ENCODE data around the gene HERC4. TPM values are rescaled to one million over a fixed set of nuclear protein-coding genes. Genes with fewer than 3 reads are reported as not detected.

The HERC4 gene
- total and polyA plus RNA-seq, 7 donors, result 8.8 to 29.4 (median 18.0) TPM

- DNase-seq, result no peak
- H3K4me1 ChIP-seq, result peaks cover 63% of the 10 kb centered on the region
- peak overlapping the region; percentile 85 for H3K27ac ChIP-seq
- intact Hi-C loops (cut with DNase I), result no loop called here
- no peaks in the 10 kb centered on the region for H3K27me3 ChIP-seq (ENCODE audit: insufficient read depth in 3 of 3, low read length in 2 of 3)
- H3K9me3 ChIP-seq, result no peaks in the 10 kb centered on the region
- ATAC-seq, result no peak
- WGBS, 3 donors, result 53 to 66% (median 61%) methylated on average over 3 of the region's 3 CpGs
- peaks cover 2 to 57% of the 10 kb centered on the region in 2 donors for H3K36me3 ChIP-seq (ENCODE audit: insufficient read depth in 1 of 2, low read depth in 1 of 2)
- peak overlapping the region; percentile 26 for H3K4me3 ChIP-seq
- no peak for TF ChIP-seq CTCF (IDR thresholded peaks at IDR 0.05)
Observed at GRCh38 chr10:68118657-68119056, 43.6 kb upstream of the HERC4 start.

GRCh38 chr10:68112837-68113236 is 37.8 kb upstream of the HERC4 start:
- DNase-seq (no peak), ATAC-seq (no peak)
- 34 to 62% (median 46%) methylated on average over 1 of the region's 1 CpG for WGBS, 3 donors
- intact Hi-C loops (cut with DNase I), result loop anchor here in 1 of 2 donors (5.0 kb wide), 1 partner anchor 34 kb away; no protein-coding TSS in a partner anchor
- no peak for TF ChIP-seq CTCF (IDR thresholded peaks at IDR 0.05)
- H3K4me1 ChIP-seq, result peaks cover 18% of the 10 kb centered on the region
- peaks cover 2 to 36% of the 10 kb centered on the region in 2 donors for H3K36me3 ChIP-seq (ENCODE audit: insufficient read depth in 1 of 2, low read depth in 1 of 2)
- peak overlapping the region; percentile 85 for H3K27ac ChIP-seq
- no peaks in the 10 kb centered on the region for H3K27me3 ChIP-seq (ENCODE audit: insufficient read depth in 3 of 3, low read length in 2 of 3)
- no peaks in the 10 kb centered on the region for H3K9me3 ChIP-seq
- H3K4me3 ChIP-seq, result peak overlapping the region; percentile 75

- H3K4me3 ChIP-seq, result peak overlapping the region; percentile 75
- H3K27ac ChIP-seq, result peak overlapping the region; percentile 85
- ATAC-seq (peak in 2 of 4 donors; percentile 11 to 37), DNase-seq (no peak)
- no peaks in the 10 kb centered on the region for H3K27me3 ChIP-seq (ENCODE audit: insufficient read depth in 3 of 3, low read length in 2 of 3)
- H3K4me1 ChIP-seq, result peaks cover 12% of the 10 kb centered on the region
- WGBS, 3 donors, result 26 to 46% (median 39%) methylated on average over 2 of the region's 2 CpGs
- TF ChIP-seq CTCF (IDR thresholded peaks at IDR 0.05), result no peak
- intact Hi-C loops (cut with DNase I), result loop anchor here (2.0 to 5.0 kb wide), 2 partner anchors 36 to 41 kb away; no protein-coding TSS in a partner anchor
- peaks cover 2 to 33% of the 10 kb centered on the region in 2 donors for H3K36me3 ChIP-seq (ENCODE audit: insufficient read depth in 1 of 2, low read depth in 1 of 2)
- H3K9me3 ChIP-seq, result no peaks in the 10 kb centered on the region
Observed at GRCh38 chr10:68111584-68111983, 36.5 kb upstream of the HERC4 start.

GRCh38 chr10:68110027-68110426 is 34.9 kb upstream of the HERC4 start:
- Histone ChIP-seq H3K36me3 (ENCODE audit: insufficient read depth in 1 of 2, low read depth in 1 of 2) (peaks cover 0 to 29% of the 10 kb centered on the region in 2 donors), H3K4me3 (peak overlapping the region; percentile 75), H3K9me3 (no peaks in the 10 kb centered on the region), H3K27me3 (ENCODE audit: insufficient read depth in 3 of 3, low read length in 2 of 3) (no peaks in the 10 kb centered on the region), H3K27ac (peak overlapping the region; percentile 85), H3K4me1 (peaks cover 9% of the 10 kb centered on the region)
- WGBS, 3 donors, result 16 to 25% (median 19%) methylated on average over 2 of the region's 2 CpGs
- TF ChIP-seq CTCF (IDR thresholded peaks at IDR 0.05), result no peak
- DNase-seq, result no peak
- intact Hi-C loops (cut with DNase I), result loop anchor here (2.0 to 5.0 kb wide), 2 partner anchors 37 to 43 kb away; no protein-coding TSS in a partner anchor
- ATAC-seq, result peak; percentile 57 to 74 (median 70)

- H3K27ac ChIP-seq, result peak within 1 kb of the TSS; percentile 85
- WGBS, 3 donors, result 17 to 22% (median 18%) methylated on average over 3 of the region's 3 CpGs
- no peak for TF ChIP-seq CTCF (IDR thresholded peaks at IDR 0.05)
- peaks cover 0 to 23% of the 10 kb centered on the region in 2 donors for H3K36me3 ChIP-seq (ENCODE audit: insufficient read depth in 1 of 2, low read depth in 1 of 2)
- intact Hi-C loops (cut with DNase I), result no loop called here
- H3K27me3 ChIP-seq (ENCODE audit: insufficient read depth in 3 of 3, low read length in 2 of 3), result no peaks in the 10 kb centered on the region
- peaks cover 11% of the 10 kb centered on the region for H3K4me1 ChIP-seq
- DNase-seq (peak; percentile 33 to 78), ATAC-seq (peak; percentile 75 to 85 (median 79))
- H3K9me3 ChIP-seq, result no peaks in the 10 kb centered on the region
- H3K4me3 ChIP-seq, result peak within 1 kb of the TSS; percentile 75
Observed at GRCh38 chr10:68109331-68109730, 34.2 kb upstream of the HERC4 start, which contains the start of gene MYPN. TSS of gene MYPN (plus strand) at chr10:68109488. CDS start at chr10:68121439, 11,951 bp downstream.

Measured in psoas muscle (tissue), 8 donors.